ENCODE results near the gene CEBPZ. TPM values are rescaled to one million over a fixed set of nuclear protein-coding genes. Genes with fewer than 3 reads are reported as not detected.
"Not testable (repeated sequence)": the region's sequence is repeated elsewhere in the genome, so short reads cannot be mapped to it uniquely, and the experiment has no call there.

The CEBPZ gene
- total RNA-seq, 2 donors from 2014 or later = 20.8 to 33.6 TPM

DNA sequence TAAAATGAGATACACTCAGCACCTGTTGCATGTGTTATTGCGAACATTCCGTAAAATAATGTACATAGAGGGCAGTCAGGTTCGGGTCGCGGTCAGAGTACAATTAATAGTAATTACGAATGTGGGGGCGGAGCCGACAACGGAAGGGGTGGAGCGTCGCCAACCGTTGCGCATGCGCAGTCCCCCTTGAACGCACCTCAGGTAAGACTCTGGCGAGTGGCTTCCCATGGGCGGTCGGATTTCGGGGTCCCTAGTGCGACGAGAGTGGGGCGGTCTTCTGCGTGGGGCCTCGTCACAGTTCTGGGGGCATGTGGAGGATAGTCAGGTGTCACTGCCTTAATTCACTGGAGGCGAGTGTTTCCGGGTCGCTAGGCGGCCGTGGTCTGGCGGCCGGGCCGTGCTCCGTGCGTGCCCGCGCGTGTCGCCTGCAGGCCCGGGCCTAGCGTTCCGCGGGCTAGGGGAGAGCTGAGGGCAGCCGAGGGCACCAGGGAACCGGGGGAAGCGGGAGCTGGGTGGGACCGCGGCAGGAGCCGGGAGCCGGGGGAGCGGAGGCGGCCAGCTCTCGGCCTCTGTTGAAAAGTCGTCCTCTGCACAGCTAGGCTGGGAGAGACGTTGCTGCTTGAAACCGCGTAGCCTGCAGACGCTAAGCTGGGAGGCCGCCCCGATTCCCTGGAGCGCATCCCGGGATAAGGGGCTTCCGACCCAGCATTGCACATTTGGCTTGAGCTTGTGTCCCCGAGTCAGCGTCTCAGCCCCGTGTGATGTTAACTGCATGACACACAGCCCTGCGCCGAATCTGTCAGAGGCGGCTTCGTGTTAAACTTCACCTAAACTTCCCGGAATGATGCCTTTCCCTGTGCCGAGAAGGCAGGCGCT lies 34.8 kb downstream of the CEBPZ start, which contains the start of gene CEBPZOS:
CEBPZOS (plus strand) TSS at position 177 of the 876 bp plus-strand sequence. CDS start 3,209 bp downstream, outside the sequence.
- WGBS, 2 donors = 1 to 3% methylated on average over 23 to 72 of the region's 72 CpGs
- peak; percentile 82 to 88 (median 84) for DNase-seq
- peak within 1 kb of the TSS; percentile 44 to 71 for H3K4me3 ChIP-seq
- TF ChIP-seq, protein P1, sequence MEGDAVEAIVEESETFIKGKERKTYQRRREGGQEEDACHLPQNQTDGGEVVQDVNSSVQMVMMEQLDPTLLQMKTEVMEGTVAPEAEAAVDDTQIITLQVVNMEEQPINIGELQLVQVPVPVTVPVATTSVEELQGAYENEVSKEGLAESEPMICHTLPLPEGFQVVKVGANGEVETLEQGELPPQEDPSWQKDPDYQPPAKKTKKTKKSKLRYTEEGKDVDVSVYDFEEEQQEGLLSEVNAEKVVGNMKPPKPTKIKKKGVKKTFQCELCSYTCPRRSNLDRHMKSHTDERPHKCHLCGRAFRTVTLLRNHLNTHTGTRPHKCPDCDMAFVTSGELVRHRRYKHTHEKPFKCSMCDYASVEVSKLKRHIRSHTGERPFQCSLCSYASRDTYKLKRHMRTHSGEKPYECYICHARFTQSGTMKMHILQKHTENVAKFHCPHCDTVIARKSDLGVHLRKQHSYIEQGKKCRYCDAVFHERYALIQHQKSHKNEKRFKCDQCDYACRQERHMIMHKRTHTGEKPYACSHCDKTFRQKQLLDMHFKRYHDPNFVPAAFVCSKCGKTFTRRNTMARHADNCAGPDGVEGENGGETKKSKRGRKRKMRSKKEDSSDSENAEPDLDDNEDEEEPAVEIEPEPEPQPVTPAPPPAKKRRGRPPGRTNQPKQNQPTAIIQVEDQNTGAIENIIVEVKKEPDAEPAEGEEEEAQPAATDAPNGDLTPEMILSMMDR (IDR thresholded peaks at IDR 0.05) = peak in 3 of 7 experiments; percentile 10 to 15 (median 15)
- TF ChIP-seq POLR2A (IDR thresholded peaks at IDR 0.05) = peak; percentile 49 to 86 (median 85)
- peaks cover 13% of the 10 kb centered on the region for H3K4me1 ChIP-seq
- no peaks in the 10 kb centered on the region for H3K9me3 ChIP-seq
- intact Hi-C loops (cut with DNase I) = no loop called here
- ATAC-seq = peak; percentile 93
- H3K27me3 ChIP-seq = no peaks in the 10 kb centered on the region
- peak within 1 kb of the TSS; percentile 74 to 86 (median 79) for H3K27ac ChIP-seq
- H3K36me3 ChIP-seq (replicated peaks in 1 of 2; ENCODE audit: insufficient read depth in 1 of 2, low read depth in 2 of 2) = peaks cover 0 to 4% of the 10 kb centered on the region in 2 donors

DNA sequence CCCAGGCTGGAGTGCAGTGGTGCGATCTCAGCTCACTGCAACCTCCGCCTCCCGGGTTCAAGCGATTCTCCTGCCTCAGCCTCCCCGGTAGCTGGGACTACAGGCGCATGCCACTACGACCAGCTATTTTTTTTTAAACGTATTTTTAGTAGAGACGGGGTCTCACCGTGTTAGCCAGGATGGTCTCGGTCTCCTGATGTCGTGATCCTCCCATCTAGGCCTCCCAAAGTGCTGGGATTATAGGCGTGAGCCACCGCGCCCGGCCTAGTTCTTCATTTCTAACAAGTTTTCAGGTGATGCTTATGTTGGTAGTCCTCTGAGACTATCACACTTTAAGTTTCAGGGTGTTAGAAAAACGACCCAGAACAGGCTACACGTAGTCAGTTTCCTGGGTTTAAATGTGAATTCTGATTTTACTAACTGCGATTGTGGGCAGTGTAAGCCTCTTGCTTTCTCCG lies 35.5 kb downstream of the CEBPZ start:
- DNase-seq; intact Hi-C loops (cut with DNase I); H3K9me3 ChIP-seq; H3K36me3 ChIP-seq (replicated peaks in 1 of 2; ENCODE audit: insufficient read depth in 1 of 2, low read depth in 2 of 2); ATAC-seq; H3K27me3 ChIP-seq: not testable (repeated sequence)
- 80 to 81% methylated on average over 20 of the region's 20 CpGs for WGBS, 2 donors
- Histone ChIP-seq H3K27ac (peak overlapping the region; percentile 74 to 86 (median 79)), H3K4me3 (peak overlapping the region; percentile 44 to 71), H3K4me1 (peaks cover 13% of the 10 kb centered on the region)

GRCh38 chr2:37192551-37192950 lies 38.8 kb downstream of the CEBPZ start:
- TF ChIP-seq, protein P1 (IDR thresholded peaks at IDR 0.05) = no peak
- no peak for TF ChIP-seq POLR2A (IDR thresholded peaks at IDR 0.05)
- no peak for ATAC-seq
- Histone ChIP-seq H3K4me1 (peaks cover 15% of the 10 kb centered on the region), H3K27ac (no peak overlapping the region), H3K4me3 (no peak overlapping the region), H3K9me3 (no peaks in the 10 kb centered on the region), H3K27me3 (no peaks in the 10 kb centered on the region), H3K36me3 (replicated peaks in 1 of 2; ENCODE audit: insufficient read depth in 1 of 2, low read depth in 2 of 2) (no peaks in the 10 kb centered on the region)
- DNase-seq = no peak
- WGBS, 2 donors = 87 to 93% methylated on average over 1 of the region's 1 CpG
- intact Hi-C loops (cut with DNase I) = no loop called here

DNA sequence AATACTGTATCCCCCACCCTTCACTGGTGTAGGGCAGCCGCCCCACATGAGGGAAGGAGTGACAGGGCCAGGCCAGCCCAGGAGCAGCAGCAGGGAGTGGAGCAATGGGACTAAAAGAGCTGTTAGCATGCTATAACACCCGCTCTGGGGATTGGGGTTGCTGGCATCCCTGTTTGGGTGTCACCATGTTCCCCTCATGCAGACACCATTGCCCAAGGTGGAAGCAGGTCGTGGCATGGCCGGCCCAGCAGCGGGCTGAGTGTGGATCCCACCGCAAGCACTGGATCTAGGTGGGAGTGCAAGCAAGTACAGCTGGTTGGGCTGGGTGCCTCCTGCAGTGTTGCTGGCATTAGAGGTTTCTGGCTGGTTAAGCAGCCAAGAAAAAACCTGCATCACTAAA lies 39.6 kb downstream of the CEBPZ start:
- Histone ChIP-seq H3K4me1 (peaks cover 6% of the 10 kb centered on the region), H3K9me3 (no peaks in the 10 kb centered on the region), H3K36me3 (replicated peaks in 1 of 2; ENCODE audit: insufficient read depth in 1 of 2, low read depth in 2 of 2) (no peaks in the 10 kb centered on the region), H3K27me3 (no peaks in the 10 kb centered on the region), H3K4me3 (no peak overlapping the region), H3K27ac (no peak overlapping the region)
- TF ChIP-seq, protein P1 (IDR thresholded peaks at IDR 0.05) = no peak
- TF ChIP-seq POLR2A (IDR thresholded peaks at IDR 0.05) = no peak
- 64 to 80% methylated on average over 6 of the region's 6 CpGs for WGBS, 2 donors
- ATAC-seq (no peak), DNase-seq (no peak)
- intact Hi-C loops (cut with DNase I) = no loop called here

GRCh38 chr2:37191253-37191652 lies 40.1 kb downstream of the CEBPZ start:
- WGBS, 2 donors = 77% methylated on average over 4 of the region's 4 CpGs
- ATAC-seq = no peak
- Histone ChIP-seq H3K9me3 (no peaks in the 10 kb centered on the region), H3K36me3 (replicated peaks in 1 of 2; ENCODE audit: insufficient read depth in 1 of 2, low read depth in 2 of 2) (no peaks in the 10 kb centered on the region), H3K27me3 (no peaks in the 10 kb centered on the region), H3K27ac (no peak overlapping the region), H3K4me3 (no peak overlapping the region), H3K4me1 (peaks cover 6% of the 10 kb centered on the region)
- TF ChIP-seq POLR2A (IDR thresholded peaks at IDR 0.05) = no peak
- TF ChIP-seq, protein P1 (IDR thresholded peaks at IDR 0.05) = no peak
- DNase-seq = no peak
- intact Hi-C loops (cut with DNase I) = no loop called here

All from body of pancreas (tissue), 4 donors.